Loucy (cell line): ENCODE data around the gene UBAP1.

Experiments used
- H2AFZ ChIP-seq: fragments of 200-600 bp; sonication (generic); 2 replicates; pipeline ENCODE4 v1.6.0; 2016; ENCODE audit warnings: antibody characterized with exemption, mild to moderate bottlenecking, low read length, moderate library complexity
- H3F3A ChIP-seq: fragments of 200-600 bp; 2 replicates; pipeline ENCODE4 v1.6.0; 2016; ENCODE audit warnings: antibody characterized with exemption, low read depth, mild to moderate bottlenecking
- H3K27me3 ChIP-seq: fragments of 200-600 bp; sonication (generic); 2 replicates; pipeline ENCODE4 v1.6.1; 2014; ENCODE audit warnings: low read length, mild to moderate bottlenecking; ENCODE audit not compliant: insufficient read depth, poor library complexity, severe bottlenecking
- H3K36me3 ChIP-seq: fragments of 200-600 bp; sonication (generic); 2 replicates; pipeline ENCODE4 v1.6.1; 2016; ENCODE audit warnings: low read length; ENCODE audit not compliant: insufficient read depth
- H3K4me1 ChIP-seq: fragments of 200-600 bp; sonication (generic); 2 replicates; pipeline ENCODE4 v1.5.1; 2014; ENCODE audit warnings: low read length, mild to moderate bottlenecking; ENCODE audit not compliant: insufficient read depth, poor library complexity, severe bottlenecking
- H3K4me2 ChIP-seq: fragments of 200-600 bp; sonication (generic); 2 replicates; pipeline ENCODE4 v1.6.0; 2014; ENCODE audit warnings: antibody characterized with exemption, low read length, low read depth, mild to moderate bottlenecking; ENCODE audit not compliant: poor library complexity, severe bottlenecking
- H3K4me3 ChIP-seq: fragments of 200-600 bp; sonication (generic); 2 replicates; pipeline ENCODE4 v1.5.1; 2014; ENCODE audit warnings: low read length, mild to moderate bottlenecking, mixed read lengths; ENCODE audit not compliant: poor library complexity, severe bottlenecking
- H3K79me2 ChIP-seq: fragments of 200-600 bp; sonication (generic); 2 replicates; pipeline ENCODE4 v1.6.1; 2014; ENCODE audit warnings: low read length; ENCODE audit not compliant: insufficient read depth
- H3K9ac ChIP-seq: fragments of 200-600 bp; sonication (generic); 2 replicates; pipeline ENCODE4 v1.6.0; 2014; ENCODE audit warnings: mild to moderate bottlenecking, low read depth, low read length, moderate library complexity; ENCODE audit not compliant: poor library complexity, severe bottlenecking
- H3K9me2 ChIP-seq: fragments of 200-600 bp; sonication (generic); replicated peaks from 2 replicates; pipeline ENCODE4 v1.6.1; 2016; ENCODE audit warnings: low read depth, low read length, mixed read lengths
- H3K9me3 ChIP-seq: fragments of 200-600 bp; sonication (generic); 2 replicates; pipeline ENCODE4 v1.6.1; 2014; ENCODE audit warnings: mild to moderate bottlenecking, antibody characterized with exemption, low read length, low read depth; ENCODE audit not compliant: insufficient read depth
- H4K20me1 ChIP-seq: fragments of 200-600 bp; sonication (generic); 2 replicates; pipeline ENCODE4 v1.6.0; 2014; ENCODE audit warnings: antibody characterized with exemption, low read length, mild to moderate bottlenecking; ENCODE audit not compliant: insufficient read depth, poor library complexity, severe bottlenecking
- EZH2phosphoT487 ChIP-seq: fragments of 200-600 bp; IDR thresholded peaks from 2 replicates; pipeline ENCODE4 v1.6.1; 2018; ENCODE audit warnings: antibody characterized with exemption, mild to moderate bottlenecking, moderate library complexity, borderline replicate concordance
- TF ChIP-seq, protein P1 (sequence below): fragments of 200-600 bp; sonication (generic); conservative IDR thresholded peaks from 2 replicates; pipeline ENCODE4 v1.5.1; 2014; ENCODE audit warnings: mild to moderate bottlenecking, antibody characterized with exemption, low read length

Gene UBAP1

DNA sequence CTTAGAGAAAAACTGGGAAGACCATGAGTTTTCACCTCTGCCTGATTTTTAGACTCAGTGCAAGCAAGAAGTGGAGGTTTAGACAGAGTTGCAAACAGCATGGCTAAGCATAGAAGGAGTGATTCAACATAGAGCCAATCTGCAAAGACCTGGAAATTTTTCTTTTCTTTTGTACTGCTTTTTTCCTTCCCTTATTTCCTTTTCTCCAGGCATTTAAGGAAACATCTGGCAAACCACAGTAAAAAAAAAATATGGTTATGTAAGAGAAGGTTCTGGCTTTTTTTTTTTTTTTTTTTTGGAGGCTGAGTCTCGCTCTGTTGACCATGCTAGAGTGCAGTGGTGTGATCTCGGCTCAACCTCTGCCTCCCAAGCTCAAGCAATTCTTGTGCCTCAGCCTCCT lies 35.7 kb upstream of the UBAP1 start:
- Histone ChIP-seq H3F3A (no peaks in the 10 kb centered on the region), H3K9me2 (no peaks in the 10 kb centered on the region), H4K20me1 (no peaks in the 10 kb centered on the region), H3K9ac (no peak overlapping the region), H3K4me2 (no peak overlapping the region), H3K36me3 (no peaks in the 10 kb centered on the region), H2AFZ (no peak overlapping the region), H3K4me3 (no peak overlapping the region), H3K79me2 (no peaks in the 10 kb centered on the region), H3K27me3 (no peaks in the 10 kb centered on the region), H3K4me1 (no peaks in the 10 kb centered on the region), H3K9me3 (no peaks in the 10 kb centered on the region)
- TF ChIP-seq, protein P1, sequence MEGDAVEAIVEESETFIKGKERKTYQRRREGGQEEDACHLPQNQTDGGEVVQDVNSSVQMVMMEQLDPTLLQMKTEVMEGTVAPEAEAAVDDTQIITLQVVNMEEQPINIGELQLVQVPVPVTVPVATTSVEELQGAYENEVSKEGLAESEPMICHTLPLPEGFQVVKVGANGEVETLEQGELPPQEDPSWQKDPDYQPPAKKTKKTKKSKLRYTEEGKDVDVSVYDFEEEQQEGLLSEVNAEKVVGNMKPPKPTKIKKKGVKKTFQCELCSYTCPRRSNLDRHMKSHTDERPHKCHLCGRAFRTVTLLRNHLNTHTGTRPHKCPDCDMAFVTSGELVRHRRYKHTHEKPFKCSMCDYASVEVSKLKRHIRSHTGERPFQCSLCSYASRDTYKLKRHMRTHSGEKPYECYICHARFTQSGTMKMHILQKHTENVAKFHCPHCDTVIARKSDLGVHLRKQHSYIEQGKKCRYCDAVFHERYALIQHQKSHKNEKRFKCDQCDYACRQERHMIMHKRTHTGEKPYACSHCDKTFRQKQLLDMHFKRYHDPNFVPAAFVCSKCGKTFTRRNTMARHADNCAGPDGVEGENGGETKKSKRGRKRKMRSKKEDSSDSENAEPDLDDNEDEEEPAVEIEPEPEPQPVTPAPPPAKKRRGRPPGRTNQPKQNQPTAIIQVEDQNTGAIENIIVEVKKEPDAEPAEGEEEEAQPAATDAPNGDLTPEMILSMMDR: no peak
- no peak for TF ChIP-seq EZH2phosphoT487

DNA sequence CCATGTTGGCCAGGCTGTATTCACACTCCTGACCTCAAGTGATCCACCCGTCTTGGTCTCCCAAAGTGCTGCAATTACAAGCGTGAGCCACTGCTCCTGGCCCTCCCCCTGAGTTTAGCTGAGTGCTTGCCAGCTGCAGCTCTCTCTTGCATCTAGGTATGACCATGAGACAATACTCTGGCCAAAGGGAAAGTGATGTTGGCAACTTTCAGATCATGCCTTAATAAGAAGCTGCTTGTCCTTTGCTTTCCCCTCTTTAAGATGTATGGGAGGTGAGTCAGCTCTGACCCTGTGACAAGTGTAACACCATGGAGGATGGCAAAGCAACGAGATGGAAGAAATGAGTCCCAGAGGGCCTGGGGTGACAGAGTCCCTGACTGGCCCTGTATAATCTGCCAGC lies 33.7 kb upstream of the UBAP1 start:
- no peak overlapping the region for H3K4me2 ChIP-seq
- H3K9me3 ChIP-seq: no peaks in the 10 kb centered on the region
- no peaks in the 10 kb centered on the region for H3K4me1 ChIP-seq
- H3K27me3 ChIP-seq: no peaks in the 10 kb centered on the region
- H4K20me1 ChIP-seq: no peaks in the 10 kb centered on the region
- H3K9ac ChIP-seq: no peak overlapping the region
- no peaks in the 10 kb centered on the region for H3K79me2 ChIP-seq
- no peak overlapping the region for H2AFZ ChIP-seq
- H3K36me3 ChIP-seq: no peaks in the 10 kb centered on the region
- H3F3A ChIP-seq: no peaks in the 10 kb centered on the region
- TF ChIP-seq EZH2phosphoT487: no peak
- TF ChIP-seq, protein P1: no peak
- H3K4me3 ChIP-seq: no peak overlapping the region
- H3K9me2 ChIP-seq: no peaks in the 10 kb centered on the region

DNA sequence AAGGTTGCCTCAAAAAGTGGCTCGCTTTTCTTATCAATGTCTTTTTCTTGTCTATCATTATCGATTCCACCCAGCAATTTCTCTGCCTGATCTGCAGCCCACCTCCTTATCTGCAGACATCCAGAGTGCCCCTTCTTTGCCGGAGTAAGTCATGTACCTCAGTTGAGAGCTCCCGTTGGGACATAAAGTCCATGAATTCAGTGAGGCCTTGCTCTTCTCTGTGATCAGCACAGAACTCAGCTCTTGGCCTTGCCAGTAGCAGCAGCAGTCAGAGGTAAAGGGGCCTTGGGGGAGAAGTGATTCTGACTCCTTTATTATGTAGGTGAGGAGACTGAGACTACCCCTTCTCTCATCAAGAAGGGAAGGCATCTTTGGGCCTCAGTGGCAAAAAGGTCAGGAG lies 27.4 kb upstream of the UBAP1 start:
- Histone ChIP-seq H3K4me3 (no peak overlapping the region), H2AFZ (0 out of 2 replicates have a peak overlapping the region, but pooled peaks have one; percentile 51), H3F3A (no peaks in the 10 kb centered on the region), H3K9ac (no peak overlapping the region), H3K36me3 (no peaks in the 10 kb centered on the region), H4K20me1 (no peaks in the 10 kb centered on the region), H3K9me2 (no peaks in the 10 kb centered on the region), H3K27me3 (no peaks in the 10 kb centered on the region), H3K4me1 (no peaks in the 10 kb centered on the region), H3K79me2 (no peaks in the 10 kb centered on the region), H3K4me2 (no peak overlapping the region), H3K9me3 (no peaks in the 10 kb centered on the region)
- TF ChIP-seq, protein P1: no peak
- TF ChIP-seq EZH2phosphoT487: no peak
